Stomach (tissue), 4 donors: ENCODE results near the gene IPO4.

Source experiments
- CTCF ChIP-seq, 7 experiments: fragments of 450-650 bp in 4 of 7; fragments of 200-600 bp in 3 of 7; sonication (generic) in 3 of 7; IDR thresholded peaks; one replicate each; pipeline ENCODE4 v1.5.1; 2016 to 2019; ENCODE audit warnings: antibody characterized with exemption in 7 of 7, control low read depth in 2 of 7, mild to moderate bottlenecking in 1 of 7
- EP300 ChIP-seq: sonication (generic); formaldehyde crosslinking; IDR thresholded peaks from one replicate; pipeline ENCODE4 v1.6.1; 2017; ENCODE audit warnings: antibody characterized with exemption
- POLR2A ChIP-seq, 4 donors: fragments of 450-650 bp; IDR thresholded peaks; one replicate each; pipeline ENCODE4 v1.6.1; 2016; ENCODE audit warnings: antibody characterized with exemption in 4 of 4, control low read depth in 2 of 4, mild to moderate bottlenecking in 1 of 4, moderate library complexity in 1 of 4
- POLR2AphosphoS5 ChIP-seq, 3 donors: sonication (generic); formaldehyde crosslinking; IDR thresholded peaks; one replicate each; pipeline ENCODE4 v1.6.1; 2016; ENCODE audit warnings: antibody characterized with exemption in 3 of 3

GRCh38 chr14:24195186-24196070 lies 6.8 kb upstream of the IPO4 start, which contains the start of gene TM9SF1:
- TF ChIP-seq CTCF (IDR thresholded peaks at IDR 0.05) (no peak), POLR2A (IDR thresholded peaks at IDR 0.05) (peak in 2 of 4 donors; percentile 25 to 66), POLR2AphosphoS5 (IDR thresholded peaks at IDR 0.05) (peak; percentile 82 to 96 (median 95)), EP300 (no peak)
